HG03066 (cell line): ENCODE measurements around the gene ZNHIT3.
"Not testable (repeated sequence)": the region's sequence is repeated elsewhere in the genome, so short reads cannot be mapped to it uniquely, and the experiment has no call there.

Experiments
- ATAC-seq: cut with Tn5 transposase; IDR thresholded peaks from one replicate; pipeline ENCODE4 v1.9.1; 2021; ENCODE audit warnings: low read depth; ENCODE audit not compliant: unreplicated experiment

The ZNHIT3 gene

DNA sequence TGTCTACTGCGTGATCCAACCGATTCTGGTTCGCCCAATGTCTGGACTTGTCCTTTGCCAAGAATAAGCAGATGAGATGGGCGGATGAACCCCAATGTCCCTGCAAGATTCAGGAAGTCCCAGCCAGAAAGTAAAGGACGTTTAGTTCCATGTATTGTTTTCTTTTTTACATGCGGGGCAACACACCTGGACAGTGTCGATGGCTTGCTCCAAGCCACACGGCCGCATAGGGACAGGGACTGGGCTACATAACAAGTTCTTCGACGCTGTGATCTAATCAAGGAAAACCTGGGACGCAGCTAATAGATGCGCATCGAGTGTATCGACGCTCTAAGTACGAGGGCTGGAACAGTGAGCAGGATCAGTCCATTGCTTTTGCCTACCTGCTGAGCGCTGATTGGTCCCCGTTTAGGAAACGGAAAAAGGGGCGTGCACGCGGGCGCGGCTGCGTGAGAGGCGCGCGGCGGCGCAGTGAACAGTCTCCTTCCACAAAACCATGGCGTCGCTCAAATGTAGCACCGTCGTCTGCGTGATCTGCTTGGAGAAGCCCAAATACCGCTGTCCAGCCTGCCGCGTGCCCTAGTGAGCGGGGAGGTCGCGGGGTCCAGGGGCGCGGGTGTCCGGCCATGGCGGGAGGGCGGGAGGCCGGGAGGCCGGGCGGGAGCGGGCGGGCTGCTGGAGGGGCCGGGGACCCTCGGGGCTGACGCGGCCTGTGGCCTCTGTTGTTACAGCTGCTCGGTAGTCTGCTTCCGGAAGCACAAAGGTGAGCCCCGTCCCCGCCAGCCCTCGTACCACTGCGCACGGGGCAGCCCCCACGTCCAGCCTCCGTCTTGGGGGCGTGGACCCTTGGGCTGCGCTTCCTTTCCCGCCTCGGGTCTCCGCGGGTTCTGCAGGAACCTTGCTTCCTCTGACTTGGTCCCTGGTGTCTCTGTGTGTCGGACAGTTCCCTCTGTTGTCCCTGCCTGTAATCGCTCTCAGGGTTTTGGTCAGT lies at the start of gene ZNHIT3:
ZNHIT3 (plus strand) TSS at position 478 of the 991 bp plus-strand sequence; CDS start at position 497, 19 bp downstream.
- ATAC-seq, result peak; percentile 92

DNA sequence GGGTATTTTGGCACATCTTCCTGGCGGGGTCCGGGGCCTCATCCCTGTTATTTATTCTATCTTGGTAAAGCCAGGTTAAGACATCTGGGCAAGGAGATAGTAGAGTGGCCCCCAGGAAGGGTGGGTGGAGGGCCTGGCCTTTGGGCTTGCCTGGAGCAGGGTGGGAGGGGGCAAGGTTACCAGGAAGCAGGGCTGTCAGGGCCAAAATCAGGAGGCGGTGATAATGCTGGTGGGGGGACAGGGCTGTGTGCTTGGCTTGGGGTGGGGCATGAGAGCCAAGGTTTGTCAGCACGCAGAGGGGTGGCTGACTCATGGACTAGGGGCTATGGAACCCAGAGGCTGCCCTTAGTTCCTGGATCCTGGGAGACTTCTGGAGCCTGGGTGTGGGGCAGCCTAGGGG lies 44.7 kb upstream of the ZNHIT3 start:
- ATAC-seq, result not testable (repeated sequence)

DNA sequence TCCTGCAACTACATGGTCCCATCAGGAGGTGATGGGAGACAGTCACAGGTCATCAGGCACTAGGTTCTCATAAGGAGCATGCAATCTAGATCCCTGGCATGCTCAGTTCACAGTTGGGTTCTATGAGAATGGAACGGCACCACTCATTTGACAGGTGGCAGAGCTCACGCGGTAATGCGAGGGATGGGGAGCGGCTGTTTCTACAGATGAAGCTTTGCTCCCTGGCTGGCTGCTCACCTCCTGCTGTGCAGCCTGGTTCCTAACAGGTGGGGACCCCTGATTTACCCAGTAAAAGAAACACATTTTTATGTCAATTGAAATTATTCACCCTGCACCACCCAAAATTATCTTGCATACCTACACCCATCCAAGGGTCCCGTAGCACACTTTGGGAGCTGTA lies 42.7 kb upstream of the ZNHIT3 start:
- ATAC-seq, result no peak

DNA sequence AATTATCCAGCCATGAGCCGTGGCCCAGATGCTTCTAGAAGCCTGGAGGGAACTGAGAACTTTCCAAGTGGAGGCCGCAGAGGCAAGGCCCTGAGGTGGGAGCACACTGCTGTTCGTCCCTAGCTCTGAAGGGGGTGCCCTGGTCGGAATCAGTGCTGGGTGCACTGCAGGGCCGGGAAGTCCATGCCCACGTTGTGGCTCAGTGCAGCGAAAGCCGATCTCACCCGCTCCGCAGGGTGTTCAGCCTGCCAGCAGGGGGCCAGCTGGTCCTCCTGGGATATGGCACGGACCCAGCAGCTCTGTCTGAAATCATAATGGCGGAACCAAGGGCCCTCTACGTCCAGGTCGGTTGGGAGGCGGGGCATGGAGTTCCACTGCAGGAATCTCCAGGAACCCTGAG lies 36.5 kb upstream of the ZNHIT3 start:
- ATAC-seq, result not testable (repeated sequence)

DNA sequence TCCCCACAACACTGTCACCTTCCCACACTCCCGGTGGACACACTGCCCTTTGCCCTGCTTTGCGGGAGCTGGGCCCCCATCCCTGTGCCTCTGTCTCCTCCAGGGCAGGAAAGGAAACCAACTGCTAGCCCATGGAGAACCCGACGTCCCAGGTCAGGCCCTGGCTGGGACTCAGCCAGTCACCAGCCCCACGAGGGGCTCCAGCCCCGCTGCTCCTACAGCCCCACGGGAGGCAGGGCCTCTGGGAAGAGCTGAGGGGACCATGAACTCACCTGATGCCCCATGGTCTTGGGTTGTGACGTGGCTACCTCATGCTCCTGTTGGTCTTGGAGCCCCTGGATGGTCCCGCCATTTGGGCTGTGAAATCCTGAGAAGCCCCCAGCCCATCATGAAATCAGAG lies 33.6 kb upstream of the ZNHIT3 start:
- ATAC-seq, result not testable (repeated sequence)

DNA sequence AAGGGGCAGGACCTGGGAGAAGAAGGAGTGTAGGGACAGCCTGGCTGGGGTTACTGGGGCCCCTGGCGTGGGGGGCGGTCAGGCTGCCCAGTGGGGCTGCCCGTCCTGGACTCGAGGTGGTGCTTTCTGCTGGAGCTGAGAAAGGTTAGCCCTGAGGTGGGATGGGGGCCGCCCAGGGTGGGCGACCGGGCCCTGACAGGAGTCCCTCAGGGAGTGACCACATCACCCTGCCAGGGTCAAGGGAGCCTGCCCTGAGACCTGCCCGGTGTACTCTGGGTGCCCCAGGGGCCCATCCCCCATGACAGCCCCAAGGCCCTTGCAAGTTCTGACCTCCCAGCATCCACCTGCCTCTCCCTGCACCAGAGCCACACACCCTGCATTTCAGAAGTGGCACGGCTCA lies 28.8 kb upstream of the ZNHIT3 start:
- not testable (repeated sequence) for ATAC-seq

DNA sequence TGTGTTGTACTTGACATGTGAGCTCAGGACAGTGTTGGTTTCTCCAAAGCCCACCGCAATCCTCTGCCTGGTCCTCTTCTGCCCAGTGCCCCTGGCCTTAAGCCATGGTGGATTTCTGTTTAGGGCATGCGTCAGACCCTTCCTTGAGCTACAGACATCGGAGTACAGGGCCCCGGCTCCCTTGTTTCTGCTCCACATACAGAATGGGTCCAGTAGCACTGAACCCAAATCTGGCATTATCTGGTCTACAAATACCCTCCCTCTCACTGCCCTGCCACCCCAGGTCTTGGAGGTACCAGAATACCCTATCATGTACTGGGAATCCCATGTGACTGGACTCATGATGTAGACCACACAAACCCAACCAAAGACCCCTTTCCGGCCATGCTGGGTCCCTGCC lies 27.4 kb upstream of the ZNHIT3 start:
- no peak for ATAC-seq

DNA sequence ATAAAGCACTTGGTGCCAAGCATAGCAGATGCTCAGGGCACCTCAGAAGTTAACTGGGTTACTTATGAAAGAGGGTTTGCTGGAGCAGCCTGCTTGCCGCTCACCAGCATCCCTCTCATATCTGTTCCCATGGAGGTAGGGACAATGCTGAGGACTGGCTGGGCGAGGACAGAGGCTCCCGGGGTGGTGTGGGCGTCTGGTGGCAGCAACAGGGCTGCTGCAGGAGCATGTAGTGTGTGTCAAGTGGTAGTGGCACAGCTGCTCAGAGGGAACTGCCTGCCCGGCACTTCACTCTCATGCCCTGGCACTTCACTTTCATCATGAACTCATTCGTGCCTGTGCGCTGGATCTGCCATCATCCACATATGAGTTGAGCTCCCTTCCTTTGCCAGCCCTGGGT lies 26.9 kb upstream of the ZNHIT3 start:
- no peak for ATAC-seq

DNA sequence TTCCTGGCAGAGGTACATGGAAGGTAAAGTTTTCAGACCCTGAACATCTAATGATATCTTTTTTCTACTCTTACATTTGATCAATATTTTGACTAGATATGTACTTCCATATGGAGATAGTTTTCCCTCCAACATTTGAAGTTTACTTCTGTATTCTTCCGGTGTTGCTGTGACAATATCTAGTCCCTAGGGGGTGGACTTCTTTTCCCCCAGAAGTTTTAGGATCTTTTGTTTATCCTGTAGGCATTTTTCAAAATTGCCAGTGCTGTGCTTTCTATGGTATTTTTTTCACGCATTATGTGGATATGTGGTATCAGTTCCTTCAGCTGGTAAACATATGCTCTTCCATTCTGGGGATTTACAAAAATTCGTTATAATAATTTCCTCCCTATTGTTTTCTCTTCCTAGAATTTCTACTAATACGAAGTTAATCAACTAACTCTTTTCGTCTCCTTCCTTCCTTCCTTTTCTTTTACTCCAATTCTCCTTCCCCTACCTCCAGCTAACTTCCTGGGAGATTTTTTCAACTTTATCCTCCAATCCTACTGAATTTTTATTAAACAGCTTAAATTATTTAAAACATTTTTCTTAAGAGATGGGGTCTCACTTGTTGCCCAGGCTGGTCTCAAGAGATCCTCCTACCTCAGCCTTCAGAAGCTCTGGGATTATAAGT lies 26.1 kb upstream of the ZNHIT3 start:
- ATAC-seq, result no peak

DNA sequence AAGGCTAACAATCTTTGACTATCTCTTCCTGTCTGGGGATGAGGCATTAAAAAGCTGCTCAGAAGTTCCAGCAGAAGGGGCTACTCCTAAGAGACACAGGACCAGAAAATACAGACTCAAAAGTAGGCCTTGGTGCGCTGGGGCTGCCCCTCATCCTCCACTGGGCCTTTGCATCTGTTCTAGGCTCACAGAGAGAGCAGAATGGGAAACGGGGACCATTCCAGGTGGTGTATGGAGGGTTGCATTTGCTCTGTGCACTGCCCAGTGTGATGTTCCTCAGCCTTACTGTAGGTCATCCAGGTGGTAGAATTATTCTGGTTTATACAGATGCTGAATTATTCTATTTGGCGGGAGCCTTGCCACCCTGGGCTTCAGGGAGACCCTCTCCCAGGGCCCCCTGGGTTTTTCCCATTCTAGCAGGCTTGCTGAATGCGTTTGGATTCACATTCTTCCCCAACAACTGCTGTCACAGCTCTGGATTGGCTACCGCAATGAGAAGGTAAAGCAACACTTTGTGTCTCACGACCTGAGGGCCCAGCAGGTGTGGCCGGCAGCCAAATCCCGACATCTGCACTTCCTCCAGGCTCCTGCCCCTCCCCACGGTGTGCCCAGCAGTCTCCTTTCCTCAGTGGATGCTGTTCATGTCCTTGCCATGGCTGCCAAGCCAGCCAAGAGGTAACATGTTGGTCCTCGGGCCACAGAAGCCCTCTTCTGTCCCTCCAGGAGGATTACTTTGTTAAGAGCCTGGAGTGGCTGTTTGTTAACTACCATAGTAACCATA lies 25.0 kb upstream of the ZNHIT3 start:
- no peak for ATAC-seq

DNA sequence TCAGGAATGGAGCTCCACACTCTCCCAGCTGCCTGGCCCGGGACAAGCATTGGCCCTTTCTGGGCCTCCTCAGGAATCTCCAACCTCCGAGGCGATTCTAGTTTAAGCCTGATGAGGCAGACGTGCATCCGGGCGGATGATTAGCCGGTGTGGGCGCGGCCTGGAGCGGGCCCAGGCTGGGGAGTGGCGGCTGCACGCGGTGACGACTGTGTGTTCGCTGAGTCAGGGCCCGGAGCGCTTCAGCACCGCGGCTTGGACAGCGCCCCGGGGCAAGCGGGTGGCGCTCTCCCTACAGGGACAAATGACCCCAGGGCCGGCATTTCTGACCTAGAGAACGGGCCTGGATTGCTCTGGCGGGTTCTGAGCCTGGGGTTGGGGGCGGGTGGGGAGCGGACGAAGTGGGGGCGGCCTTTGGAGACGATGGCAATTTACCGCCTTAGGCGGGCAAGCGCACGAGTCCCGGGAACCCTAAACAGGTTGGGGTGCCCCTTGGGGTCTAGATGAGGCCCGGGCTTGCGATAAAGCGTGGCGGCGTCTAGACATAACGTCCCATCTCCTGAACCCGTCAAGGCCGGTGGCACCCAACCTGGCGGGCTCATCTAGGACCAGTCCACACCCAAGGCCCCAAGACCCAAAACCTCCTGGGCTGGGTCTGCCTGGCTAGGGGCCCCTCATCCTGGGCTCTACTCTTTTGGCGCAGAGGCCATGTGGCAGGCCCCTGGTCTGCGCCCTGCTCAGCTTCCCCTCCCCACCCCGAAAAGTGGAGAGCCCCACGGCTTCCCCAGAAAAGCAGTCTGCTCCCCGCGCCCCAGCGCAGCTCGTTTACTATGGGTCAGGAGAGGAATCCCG lies 22.3 kb upstream of the ZNHIT3 start:
- no peak for ATAC-seq

DNA sequence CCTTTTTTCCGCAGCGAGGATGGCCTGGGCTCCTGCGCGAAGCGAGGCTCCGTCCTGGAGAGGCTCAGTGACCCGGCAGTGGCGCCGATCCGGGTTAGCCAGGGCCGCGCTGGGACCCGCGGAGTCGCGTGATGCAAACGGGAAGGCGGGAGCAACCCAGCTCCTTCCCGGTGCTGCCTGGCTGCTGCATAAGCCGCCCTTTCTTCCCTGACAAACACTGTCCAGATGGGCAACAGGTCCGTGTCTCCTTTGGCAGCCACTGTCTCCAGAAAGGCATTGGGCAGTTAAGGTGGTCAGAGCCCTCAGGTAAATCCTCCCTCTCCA lies 21.8 kb upstream of the ZNHIT3 start:
- ATAC-seq, result no peak

DNA sequence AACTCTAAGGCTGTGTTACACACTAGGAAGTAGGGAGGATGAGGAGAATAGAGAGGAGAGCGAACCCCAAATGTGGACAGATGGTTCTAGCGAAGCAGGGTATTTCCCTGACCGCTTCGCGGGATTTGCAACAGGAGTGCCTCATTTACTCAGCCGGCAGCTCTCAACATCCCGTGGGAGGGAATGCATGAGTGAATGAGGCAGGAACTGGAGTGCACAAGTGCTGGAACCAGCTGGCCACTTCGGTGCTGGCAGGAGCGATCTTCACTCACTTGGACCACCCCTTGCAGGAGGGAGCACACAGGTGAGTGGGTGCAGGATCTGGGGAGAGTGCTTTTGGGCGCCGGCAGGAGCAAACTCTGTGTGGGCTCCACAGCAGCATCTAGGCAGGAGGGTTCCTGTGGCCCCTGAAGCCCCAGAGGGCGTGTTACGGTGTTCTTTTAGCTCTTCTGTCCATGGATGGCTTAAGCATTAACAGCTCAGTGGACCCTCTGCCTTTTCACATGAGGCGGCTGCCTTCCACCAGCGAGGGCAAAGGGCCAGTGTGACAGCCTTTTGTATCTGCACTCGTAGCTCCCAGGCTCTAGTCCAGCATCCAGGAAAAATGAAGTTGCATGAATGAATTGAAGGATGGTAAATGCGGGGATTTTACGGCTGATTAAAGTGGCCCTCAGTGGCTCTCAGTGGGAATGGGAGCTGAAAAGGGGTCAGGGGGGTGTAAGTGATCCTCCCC lies 17.4 kb upstream of the ZNHIT3 start:
- ATAC-seq, result no peak

DNA sequence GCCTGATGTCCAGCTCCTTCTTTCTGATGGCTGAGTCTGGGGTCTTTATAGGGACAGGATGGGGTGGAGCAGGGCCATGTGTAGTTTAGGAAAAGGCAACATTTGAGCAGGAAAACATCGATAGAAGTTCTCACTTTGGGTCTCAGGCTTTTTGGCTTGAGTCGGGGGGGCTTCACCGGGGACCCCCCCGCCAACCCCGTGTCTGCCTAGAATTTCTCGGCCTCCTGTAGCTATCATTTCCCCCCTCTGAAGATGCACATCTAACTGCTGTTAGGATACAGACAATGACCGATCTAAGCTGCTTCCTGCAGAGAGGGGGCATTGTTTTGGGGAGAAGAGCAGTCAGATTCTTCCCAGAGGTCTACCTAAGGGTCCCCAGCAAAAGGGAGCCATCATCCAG lies 16.7 kb upstream of the ZNHIT3 start:
- ATAC-seq, result no peak

DNA sequence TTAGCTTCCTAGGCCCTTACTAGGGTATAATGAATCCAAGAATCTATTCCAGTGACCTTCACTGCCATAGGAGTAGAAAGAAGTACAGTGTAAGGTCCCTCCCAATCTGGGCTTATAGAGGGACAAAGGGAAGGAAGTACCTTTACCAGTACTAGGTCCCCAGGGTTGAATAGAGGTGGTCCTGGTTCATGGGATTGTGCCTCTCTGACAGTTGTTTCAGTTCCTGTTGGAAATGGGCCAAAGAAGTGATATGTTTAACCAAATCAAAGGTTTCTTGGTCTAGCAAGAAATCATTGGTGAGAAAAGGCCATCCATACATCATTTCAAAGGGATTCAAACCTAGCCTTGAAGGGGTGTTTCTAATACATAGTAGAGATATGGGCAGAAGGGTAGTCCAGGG lies 16.0 kb upstream of the ZNHIT3 start:
- ATAC-seq, result no peak

DNA sequence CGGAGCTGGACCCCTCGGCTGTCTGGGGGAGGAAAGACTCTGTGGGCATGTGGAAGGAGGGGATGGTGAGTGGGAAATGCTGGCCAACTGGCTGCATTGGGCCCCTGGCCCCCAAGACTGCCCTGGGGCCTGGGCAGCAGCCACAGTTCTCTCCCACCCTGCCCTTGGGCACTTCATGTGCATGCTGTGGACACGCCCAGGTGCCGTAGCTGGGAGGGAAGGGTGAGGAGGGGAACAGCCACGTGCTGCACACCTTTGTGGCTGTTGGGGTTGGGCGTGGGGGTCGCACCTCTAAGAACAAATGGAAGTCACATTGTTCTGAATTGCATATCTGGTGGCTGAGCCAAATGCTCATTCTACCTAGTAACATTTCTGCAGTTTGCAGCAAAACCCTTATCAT lies 11.9 kb upstream of the ZNHIT3 start:
- no peak for ATAC-seq

DNA sequence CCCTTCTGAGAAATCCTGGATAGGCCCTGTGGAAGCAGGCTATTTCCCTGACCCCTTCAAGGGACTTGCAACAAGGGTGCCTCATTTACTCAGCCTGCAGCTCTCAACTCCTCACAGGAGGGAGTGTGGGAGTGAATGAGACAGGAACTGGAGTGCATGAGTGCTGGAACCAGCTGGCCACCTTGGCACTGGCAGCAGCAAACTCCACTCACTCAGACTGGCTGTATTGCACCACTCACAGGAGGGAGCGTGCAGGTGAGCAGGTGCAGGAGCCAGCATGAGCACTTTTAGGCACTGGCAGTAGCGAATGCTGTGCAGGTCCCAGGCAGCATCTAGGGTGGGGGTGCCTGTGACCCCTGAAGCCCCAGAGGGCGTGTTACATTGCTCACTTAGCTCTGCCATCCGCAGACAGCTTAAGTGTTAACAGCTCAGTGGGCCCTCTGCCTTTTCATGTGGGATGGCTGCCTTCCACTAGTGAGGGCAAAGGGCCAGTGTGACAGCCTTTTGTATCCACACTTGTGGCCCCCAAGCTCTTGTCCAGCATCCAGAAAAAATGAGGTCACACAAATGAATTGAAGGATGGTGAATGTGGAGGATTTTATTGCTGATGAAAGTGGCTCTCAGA lies 11.0 kb upstream of the ZNHIT3 start:
- ATAC-seq, result no peak

DNA sequence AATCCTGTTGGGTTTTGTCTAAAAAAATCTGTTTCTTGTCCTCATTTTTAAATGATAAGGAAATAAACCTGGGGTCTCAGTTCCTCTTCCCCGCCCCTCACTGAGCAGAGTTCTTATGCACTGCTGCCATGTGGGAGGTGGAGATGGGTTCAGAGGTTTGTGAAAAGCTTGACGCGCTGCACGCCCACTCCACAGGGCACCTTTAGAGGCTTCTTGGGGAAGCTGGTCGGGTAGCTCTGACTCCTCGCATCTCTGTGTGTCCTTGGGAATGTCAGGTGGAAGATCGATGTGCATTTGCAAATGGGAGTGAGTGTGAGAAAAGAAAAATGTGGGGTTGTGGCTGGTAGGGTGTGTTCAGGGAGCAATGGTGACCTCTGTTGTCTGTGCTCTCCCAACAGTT lies 4.7 kb upstream of the ZNHIT3 start:
- ATAC-seq, result no peak
